Bronchial epithelial cell (primary cell): ENCODE data around the gene ZNF641. TPM values are rescaled to one million over a fixed set of nuclear protein-coding genes. Genes with fewer than 3 reads are reported as not detected.

Source experiments
- DNase-seq: peaks from one replicate; pipeline ENCODE4 v3.0.0-alpha.2; 2010; ENCODE audit warnings: low read depth
- FAIRE-seq: peaks from 2 replicates; lab custom pipeline; 2011; peaks lifted over from hg19 to GRCh38; lab: Jason Lieb, UNC
- H3K27me3 ChIP-seq: 2 replicates; pipeline ENCODE4 v1.5.1; 2011; ENCODE audit warnings: low read length; ENCODE audit not compliant: control insufficient read depth, insufficient read depth
- H3K36me3 ChIP-seq: 2 replicates; pipeline ENCODE4 v1.5.1; 2011; ENCODE audit warnings: low read length; ENCODE audit not compliant: control insufficient read depth, insufficient read depth
- H3K4me3 ChIP-seq: 2 replicates; pipeline ENCODE4 v1.5.1; 2011; ENCODE audit warnings: mild to moderate bottlenecking, low read depth, low read length, control low read depth
- total RNA-seq: library from RNA; depleted of rRNA; stranded (reverse); fragments of >200 nt; gene quantifications from 2 replicates; pipeline ENCODE4 v1.2.1, GENCODE V29; 2014
- TF ChIP-seq, protein P1 (sequence below): IDR thresholded peaks from 2 replicates; pipeline ENCODE4 v1.5.1; 2011; ENCODE audit warnings: mild to moderate bottlenecking, moderate library complexity, low read length, control low read depth, inconsistent platforms; ENCODE audit not compliant: insufficient read depth, severe bottlenecking

Gene ZNF641
- total RNA-seq, 1 donor from 2014 or later, result 9.0 TPM

DNA sequence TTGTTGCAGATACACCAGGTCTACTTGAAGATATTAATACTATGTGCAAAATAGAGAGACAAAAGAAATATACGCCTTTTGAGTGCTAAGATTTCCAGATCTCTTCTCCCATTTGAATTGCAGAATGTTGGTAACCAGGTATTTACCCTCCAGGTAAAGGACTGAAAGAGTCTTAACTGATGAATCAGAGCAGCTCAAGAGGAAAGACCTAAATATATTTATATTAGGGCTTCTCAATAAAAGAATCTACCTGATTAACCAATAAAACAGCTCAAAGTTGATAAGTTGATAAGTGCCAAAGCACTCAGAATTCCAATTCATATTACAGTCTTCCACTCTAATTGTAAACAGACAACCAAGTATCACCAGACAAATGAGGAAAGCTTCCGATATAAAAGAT is 59.2 kb downstream of the ZNF641 start:
- FAIRE-seq (no peak), DNase-seq (peak; percentile 65)
- no peaks in the 10 kb centered on the region for H3K27me3 ChIP-seq
- H3K36me3 ChIP-seq, result no peaks in the 10 kb centered on the region
- TF ChIP-seq, protein P1, sequence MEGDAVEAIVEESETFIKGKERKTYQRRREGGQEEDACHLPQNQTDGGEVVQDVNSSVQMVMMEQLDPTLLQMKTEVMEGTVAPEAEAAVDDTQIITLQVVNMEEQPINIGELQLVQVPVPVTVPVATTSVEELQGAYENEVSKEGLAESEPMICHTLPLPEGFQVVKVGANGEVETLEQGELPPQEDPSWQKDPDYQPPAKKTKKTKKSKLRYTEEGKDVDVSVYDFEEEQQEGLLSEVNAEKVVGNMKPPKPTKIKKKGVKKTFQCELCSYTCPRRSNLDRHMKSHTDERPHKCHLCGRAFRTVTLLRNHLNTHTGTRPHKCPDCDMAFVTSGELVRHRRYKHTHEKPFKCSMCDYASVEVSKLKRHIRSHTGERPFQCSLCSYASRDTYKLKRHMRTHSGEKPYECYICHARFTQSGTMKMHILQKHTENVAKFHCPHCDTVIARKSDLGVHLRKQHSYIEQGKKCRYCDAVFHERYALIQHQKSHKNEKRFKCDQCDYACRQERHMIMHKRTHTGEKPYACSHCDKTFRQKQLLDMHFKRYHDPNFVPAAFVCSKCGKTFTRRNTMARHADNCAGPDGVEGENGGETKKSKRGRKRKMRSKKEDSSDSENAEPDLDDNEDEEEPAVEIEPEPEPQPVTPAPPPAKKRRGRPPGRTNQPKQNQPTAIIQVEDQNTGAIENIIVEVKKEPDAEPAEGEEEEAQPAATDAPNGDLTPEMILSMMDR, result no peak
- H3K4me3 ChIP-seq, result no peak overlapping the region

DNA sequence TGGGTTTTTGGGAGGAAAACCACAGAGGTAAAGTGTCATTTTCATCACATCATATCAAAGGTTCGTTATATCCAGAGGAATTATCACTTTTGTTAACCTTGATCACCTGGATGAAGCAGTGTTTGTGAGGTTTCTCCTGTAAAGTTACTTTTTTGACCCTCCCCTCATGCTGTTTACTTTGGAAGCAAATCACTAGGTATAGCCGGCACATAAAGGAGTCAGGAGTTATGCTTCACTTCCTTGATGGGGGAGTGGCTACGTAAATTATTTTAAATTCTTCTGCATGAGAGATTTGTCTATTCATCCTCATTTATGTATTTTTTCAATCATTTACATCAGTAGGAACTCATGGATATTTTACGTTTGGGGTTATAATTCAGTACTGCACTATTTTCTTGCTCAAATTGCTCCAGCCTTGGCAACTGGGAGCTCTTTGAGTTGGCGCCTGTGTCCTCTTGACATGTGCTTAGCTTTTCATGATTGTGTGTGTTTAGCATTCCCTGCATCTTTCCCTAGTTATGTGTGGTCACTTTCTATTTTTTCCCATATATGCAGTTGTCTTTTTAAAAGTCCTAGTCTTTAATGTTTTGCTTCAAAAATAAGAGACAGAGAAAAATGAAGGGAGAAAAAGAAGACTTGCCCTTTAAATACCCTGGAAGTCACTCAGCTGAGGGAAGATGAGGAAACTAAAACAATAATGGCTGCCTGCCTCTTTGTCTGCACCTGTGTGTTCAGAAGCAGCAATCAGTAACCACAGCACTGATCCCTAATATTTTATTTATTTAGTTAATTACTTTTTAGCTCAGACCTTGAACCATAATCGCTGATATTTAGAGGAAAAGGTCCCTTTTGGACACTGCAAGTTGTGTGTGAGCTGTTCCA is 62.1 kb downstream of the ZNF641 start:
- DNase-seq, result peak; percentile 29
- no peak for FAIRE-seq
- TF ChIP-seq, protein P1, result no peak
- no peak overlapping the region for H3K4me3 ChIP-seq
- no peaks in the 10 kb centered on the region for H3K27me3 ChIP-seq
- no peaks in the 10 kb centered on the region for H3K36me3 ChIP-seq

Other genes with a start within 250 kb of the ZNF641 start
- 10.2 and 10.8 TPM in 2 replicates for gene SENP1, start 244.8 kb downstream of the ZNF641 start, total RNA-seq
- 23.7 and 45.8 TPM in 2 replicates for gene PFKM, start 231.6 kb downstream of the ZNF641 start, total RNA-seq
- gene ASB8, start 193.4 kb downstream of the ZNF641 start, total RNA-seq, result 9.5 and 17.3 TPM in 2 replicates
- gene CCDC184, start 167.3 kb downstream of the ZNF641 start, total RNA-seq, result not detected in 2 replicates
- gene OR10AD1, start 147.6 kb downstream of the ZNF641 start, total RNA-seq, result not detected in 2 replicates
- not detected in 2 replicates for gene ANP32D, start 121.6 kb upstream of the ZNF641 start, total RNA-seq
- 0.53 and 6.7 TPM in 2 replicates for gene C12orf54, start 131.6 kb upstream of the ZNF641 start, total RNA-seq
- not detected in 2 replicates for gene OR8S1, start 174.7 kb upstream of the ZNF641 start, total RNA-seq
- not detected in 2 replicates for gene LALBA, start 219.1 kb upstream of the ZNF641 start, total RNA-seq